Caco-2 (cell line): ENCODE results near the gene TENM4. TPM values are rescaled to one million over a fixed set of nuclear protein-coding genes. Genes with fewer than 3 reads are reported as not detected.

Experiments
- BruUV-seq: library from RNA; stranded (reverse); fragments of 400-500 nt; replicated peaks from 2 replicates; lab custom pipeline; 2021; lab: Mats Ljungman, UMichigan
- CTCF ChIA-PET: fragments of 300-600 bp; sonication (Branson Sonifier 250); formaldehyde crosslinking; loops from one replicate; lab custom pipeline; 2022; ENCODE audit warnings: antibody characterized with exemption; lab: Charles Lee
- POLR2A ChIA-PET: fragments of 300-600 bp; sonication (Branson Sonifier 250); formaldehyde crosslinking; loops from one replicate; lab custom pipeline; 2022; ENCODE audit warnings: antibody characterized with exemption; lab: Charles Lee
- DNase-seq, 2 experiments: peaks; one replicate each; pipeline versions ENCODE4 v3.0.0 to v3.0.0-alpha.2; 2020 to 2022
- H3K27me3 ChIP-seq: replicated peaks from 2 replicates; pipeline ENCODE4 v1.6.0; 2011; ENCODE audit warnings: low read length; ENCODE audit not compliant: control insufficient read depth, insufficient read depth
- H3K36me3 ChIP-seq: 2 replicates; pipeline ENCODE4 v1.5.1; 2011; ENCODE audit warnings: low read length; ENCODE audit not compliant: control insufficient read depth, insufficient read depth
- H3K4me1 ChIP-seq: fragments of 250-450 bp; sonication (Bioruptor Pico); 2 replicates; pipeline ENCODE4 v1.5.1; 2020; ENCODE audit warnings: mild to moderate bottlenecking
- H3K4me3 ChIP-seq: 2 replicates; pipeline ENCODE4 v1.5.1; 2011; ENCODE audit warnings: low read depth, mild to moderate bottlenecking, control low read depth, low read length
- H3K9me3 ChIP-seq: fragments of 250-450 bp; sonication (Bioruptor Pico); 2 replicates; pipeline ENCODE4 v1.5.1; 2020; ENCODE audit warnings: mild to moderate bottlenecking, moderate library complexity
- H3K27ac Mint-ChIP-seq: one replicate; pipeline ENCODE4 v1.8.0; 2022; ENCODE audit warnings: mixed read lengths; ENCODE audit not compliant: unreplicated experiment
- H3K27me3 Mint-ChIP-seq: one replicate; pipeline ENCODE4 v1.8.0; 2022; ENCODE audit warnings: mixed read lengths; ENCODE audit not compliant: insufficient read depth, unreplicated experiment
- H3K36me3 Mint-ChIP-seq: one replicate; pipeline ENCODE4 v1.8.0; 2022; ENCODE audit warnings: mild to moderate bottlenecking, mixed read lengths; ENCODE audit not compliant: insufficient read depth, unreplicated experiment
- H3K4me1 Mint-ChIP-seq: one replicate; pipeline ENCODE4 v1.8.0; 2022; ENCODE audit warnings: low read depth, mixed read lengths; ENCODE audit not compliant: unreplicated experiment
- H3K4me3 Mint-ChIP-seq: one replicate; pipeline ENCODE4 v1.8.0; 2022; ENCODE audit warnings: mild to moderate bottlenecking, moderate library complexity, mixed read lengths; ENCODE audit not compliant: unreplicated experiment
- H3K9me3 Mint-ChIP-seq: one replicate; pipeline ENCODE4 v1.8.0; 2022; ENCODE audit warnings: mixed read lengths; ENCODE audit not compliant: unreplicated experiment
- intact Hi-C: fragments of 100-400 bp; cut with micrococcal nuclease; formaldehyde crosslinking; loops from one replicate; pipeline ENCODE4 v1.10.0; 2022; ENCODE audit not compliant: unreplicated experiment
- total RNA-seq: library from RNA; stranded (reverse); gene quantifications from 2 replicates; pipeline ENCODE4 v1.2.3, GENCODE V29; 2022
- TF ChIP-seq, protein P1 (sequence below), 2 experiments: fragments of 200-600 bp in 1 of 2; IDR thresholded peaks; 1 replicate in 1 of 2; 2 replicates in 1 of 2; pipeline versions ENCODE4 v1.5.1 to v1.8.0; 2011 to 2022; ENCODE audit warnings: antibody characterized with exemption in 1 of 2, control low read depth in 1 of 2, inconsistent platforms in 1 of 2, low read depth in 1 of 2, low read length in 1 of 2, mild to moderate bottlenecking in 1 of 2, moderate library complexity in 1 of 2; ENCODE audit not compliant: insufficient read depth in 1 of 2, severe bottlenecking in 1 of 2, unreplicated experiment in 1 of 2

The TENM4 gene
- total RNA-seq, 1 experiment from 2014 or later: 1.1 TPM

DNA sequence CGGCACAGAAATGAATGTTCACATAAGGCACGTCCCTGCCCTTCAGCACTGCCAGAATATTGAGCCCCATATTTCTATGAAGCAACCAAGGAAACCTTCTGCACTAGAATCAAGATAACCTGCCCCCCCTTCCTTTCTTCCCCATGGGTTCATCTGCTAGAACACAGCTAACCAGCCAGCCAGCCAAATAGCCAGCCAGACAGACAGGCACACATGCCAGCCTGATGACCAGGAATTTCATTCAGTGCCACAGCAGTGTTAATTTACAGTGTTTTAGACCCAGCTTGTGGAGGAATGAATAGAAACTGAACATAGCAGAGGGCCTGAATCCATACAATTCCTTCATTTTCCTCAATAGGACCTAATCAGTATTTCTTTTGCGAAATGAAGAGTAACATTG lies 57.0 kb downstream of the TENM4 start:
- POLR2A ChIA-PET: no interaction called here
- DNase-seq: no peak
- H3K27ac Mint-ChIP-seq: no peak overlapping the region
- no peak overlapping the region for H3K4me3 Mint-ChIP-seq
- CTCF ChIA-PET: no interaction called here
- no peaks in the 10 kb centered on the region for H3K4me1 Mint-ChIP-seq
- Histone ChIP-seq H3K4me3 (no peak overlapping the region), H3K4me1 (no peaks in the 10 kb centered on the region), H3K36me3 (no peaks in the 10 kb centered on the region), H3K27me3 (0 out of 2 replicates have a peak, but pooled peaks cover 1% of the 10 kb centered on the region), H3K9me3 (no peaks in the 10 kb centered on the region)
- H3K9me3 Mint-ChIP-seq: no peaks in the 10 kb centered on the region
- H3K27me3 Mint-ChIP-seq: peaks cover 25% of the 10 kb centered on the region
- no peaks in the 10 kb centered on the region for H3K36me3 Mint-ChIP-seq
- intact Hi-C loops: no loop called here
- no TSS peak for BruUV-seq
- TF ChIP-seq, protein P1, sequence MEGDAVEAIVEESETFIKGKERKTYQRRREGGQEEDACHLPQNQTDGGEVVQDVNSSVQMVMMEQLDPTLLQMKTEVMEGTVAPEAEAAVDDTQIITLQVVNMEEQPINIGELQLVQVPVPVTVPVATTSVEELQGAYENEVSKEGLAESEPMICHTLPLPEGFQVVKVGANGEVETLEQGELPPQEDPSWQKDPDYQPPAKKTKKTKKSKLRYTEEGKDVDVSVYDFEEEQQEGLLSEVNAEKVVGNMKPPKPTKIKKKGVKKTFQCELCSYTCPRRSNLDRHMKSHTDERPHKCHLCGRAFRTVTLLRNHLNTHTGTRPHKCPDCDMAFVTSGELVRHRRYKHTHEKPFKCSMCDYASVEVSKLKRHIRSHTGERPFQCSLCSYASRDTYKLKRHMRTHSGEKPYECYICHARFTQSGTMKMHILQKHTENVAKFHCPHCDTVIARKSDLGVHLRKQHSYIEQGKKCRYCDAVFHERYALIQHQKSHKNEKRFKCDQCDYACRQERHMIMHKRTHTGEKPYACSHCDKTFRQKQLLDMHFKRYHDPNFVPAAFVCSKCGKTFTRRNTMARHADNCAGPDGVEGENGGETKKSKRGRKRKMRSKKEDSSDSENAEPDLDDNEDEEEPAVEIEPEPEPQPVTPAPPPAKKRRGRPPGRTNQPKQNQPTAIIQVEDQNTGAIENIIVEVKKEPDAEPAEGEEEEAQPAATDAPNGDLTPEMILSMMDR (IDR thresholded peaks at IDR 0.05; ENCODE audit: insufficient read depth in 1 of 2, low read depth in 1 of 2, low read length in 1 of 2, severe bottlenecking in 1 of 2, unreplicated experiment in 1 of 2): no peak

DNA sequence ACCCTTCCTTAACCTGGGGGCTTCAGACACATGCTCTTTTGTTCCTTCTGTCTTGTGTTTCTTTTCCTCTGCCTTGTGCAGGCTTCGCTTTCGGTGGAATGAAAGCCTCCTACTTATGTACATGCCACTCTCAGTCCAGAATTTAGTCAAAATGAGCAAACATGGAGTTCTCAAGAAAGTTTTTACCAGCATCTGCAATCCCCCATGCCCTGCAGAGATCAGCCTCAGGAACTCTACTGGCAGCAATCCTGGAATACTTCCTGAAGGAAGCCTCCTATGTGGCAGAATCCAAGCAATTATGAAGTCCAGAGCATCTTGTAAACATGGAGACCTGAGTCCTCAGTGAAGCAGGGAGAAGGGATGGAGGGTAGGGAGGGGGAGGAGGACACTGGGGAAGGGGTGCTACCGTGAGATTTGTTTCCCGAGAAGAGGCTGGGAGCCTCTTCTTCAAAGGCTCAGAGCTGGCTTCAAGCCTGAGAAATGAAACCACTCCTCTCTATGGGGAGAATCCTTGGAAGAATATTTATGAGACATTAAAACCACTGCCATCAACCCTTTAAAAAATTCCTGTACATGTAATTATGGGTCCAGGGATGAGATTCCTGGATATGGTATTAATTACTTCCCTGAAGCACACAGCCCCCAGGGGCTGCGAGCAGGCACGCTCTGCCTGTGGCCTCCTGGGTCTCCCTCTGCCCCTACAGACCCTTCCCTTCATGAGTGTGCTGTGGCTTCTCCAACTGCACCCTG lies 58.4 kb downstream of the TENM4 start:
- BruUV-seq: no TSS peak
- Mint-ChIP-seq H3K27me3 (peaks cover 31% of the 10 kb centered on the region), H3K9me3 (no peaks in the 10 kb centered on the region), H3K4me3 (no peak overlapping the region), H3K36me3 (no peaks in the 10 kb centered on the region), H3K27ac (no peak overlapping the region), H3K4me1 (no peaks in the 10 kb centered on the region)
- H3K4me1 ChIP-seq: no peaks in the 10 kb centered on the region
- TF ChIP-seq, protein P1 (IDR thresholded peaks at IDR 0.05; ENCODE audit: insufficient read depth in 1 of 2, low read depth in 1 of 2, low read length in 1 of 2, severe bottlenecking in 1 of 2, unreplicated experiment in 1 of 2): no peak
- no peak for DNase-seq
- no peaks in the 10 kb centered on the region for H3K27me3 ChIP-seq
- H3K36me3 ChIP-seq: no peaks in the 10 kb centered on the region
- CTCF ChIA-PET: no interaction called here
- POLR2A ChIA-PET: no interaction called here
- H3K9me3 ChIP-seq: no peaks in the 10 kb centered on the region
- intact Hi-C loops: no loop called here
- H3K4me3 ChIP-seq: no peak overlapping the region

DNA sequence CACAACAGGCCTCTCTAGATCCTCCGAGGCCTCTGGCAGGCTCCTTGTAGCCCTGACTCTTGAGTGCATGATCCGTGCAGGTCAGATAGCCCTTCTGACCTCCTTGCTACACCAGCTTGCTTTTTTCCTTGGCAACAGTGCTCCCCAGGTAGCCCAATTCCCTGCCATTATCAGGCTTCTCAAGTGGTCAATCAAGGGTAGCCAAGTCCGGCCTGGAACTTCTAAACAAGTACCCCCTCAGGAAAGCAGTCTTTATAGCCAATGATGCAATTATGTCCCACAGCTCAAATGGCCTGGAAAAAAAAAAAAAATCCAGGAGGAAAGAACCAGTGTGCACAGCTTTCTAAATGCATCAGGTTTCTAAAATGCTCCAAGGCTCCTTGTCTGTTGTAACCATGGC lies 59.8 kb downstream of the TENM4 start:
- no peaks in the 10 kb centered on the region for H3K36me3 ChIP-seq
- H3K4me1 ChIP-seq: no peaks in the 10 kb centered on the region
- H3K27me3 ChIP-seq: no peaks in the 10 kb centered on the region
- POLR2A ChIA-PET: no interaction called here
- H3K4me3 ChIP-seq: no peak overlapping the region
- intact Hi-C loops: no loop called here
- no TSS peak for BruUV-seq
- Mint-ChIP-seq H3K36me3 (no peaks in the 10 kb centered on the region), H3K4me3 (no peak overlapping the region), H3K4me1 (no peaks in the 10 kb centered on the region), H3K9me3 (no peaks in the 10 kb centered on the region), H3K27ac (no peak overlapping the region), H3K27me3 (peaks cover 37% of the 10 kb centered on the region)
- CTCF ChIA-PET: no interaction called here
- no peaks in the 10 kb centered on the region for H3K9me3 ChIP-seq
- no peak for DNase-seq
- TF ChIP-seq, protein P1 (IDR thresholded peaks at IDR 0.05; ENCODE audit: insufficient read depth in 1 of 2, low read depth in 1 of 2, low read length in 1 of 2, severe bottlenecking in 1 of 2, unreplicated experiment in 1 of 2): no peak
